ENCODE data around the gene ATOX1. TPM values are rescaled to one million over a fixed set of nuclear protein-coding genes. Genes with fewer than 3 reads are reported as not detected.

Gene ATOX1
- total and polyA plus RNA-seq, 10 of the 15 experiments (the other 5 are each of a cell fraction or from before 2014, with no cell fraction given) = 130 to 642 (median 245) TPM

- no peak for TF ChIP-seq CUX1 (IDR thresholded peaks at IDR 0.05; ENCODE audit: insufficient replicate concordance, low read depth, low read length)
- TF ChIP-seq SMAD5 (IDR thresholded peaks at IDR 0.05; ENCODE audit: low read depth) = no peak
- TF ChIP-seq POLR2A (IDR thresholded peaks at IDR 0.05; ENCODE audit: low read depth, low read length) = peak; percentile 99
- no peak for TF ChIP-seq DPF2 (IDR thresholded peaks at IDR 0.05)
- TF ChIP-seq ZNF622 (IDR thresholded peaks at IDR 0.05) = no peak
- peak in 1 of 2 experiments; percentile 17; a peak in 1 of 4 replicates for TF ChIP-seq BHLHE40 (IDR thresholded peaks at IDR 0.05; ENCODE audit: borderline replicate concordance in 1 of 2, low read depth in 2 of 2, low read length in 1 of 2)
- no peak for TF ChIP-seq EED (IDR thresholded peaks at IDR 0.05; ENCODE audit: low read depth)
- TF ChIP-seq GABPA (IDR thresholded peaks at IDR 0.05; ENCODE audit: low read depth) = no peak; the same call in none of the 2 replicates
- peak; percentile 56 for TF ChIP-seq IKZF1 (conservative IDR thresholded peaks at IDR 0.05)
- no peak; the same call in 1 of the 2 replicates for TF ChIP-seq TBL1XR1 (IDR thresholded peaks at IDR 0.05; ENCODE audit: low read depth, low read length)
- TF ChIP-seq POU2F2 (IDR thresholded peaks at IDR 0.05; ENCODE audit: borderline replicate concordance, low read depth, low read length) = no peak
- 0 out of 4 replicates have a peak, but pooled peaks of 1 of the 2 experiments have one; percentile 25 for TF ChIP-seq IKZF2 (IDR thresholded peaks at IDR 0.05)
- no peak for TF ChIP-seq SP1 (IDR thresholded peaks at IDR 0.05; ENCODE audit: low read depth, low read length)
- TF ChIP-seq ATF2 (IDR thresholded peaks at IDR 0.05; ENCODE audit: low read length) = no peak
- TF ChIP-seq SMC3 (IDR thresholded peaks at IDR 0.05; ENCODE audit: borderline replicate concordance, low read length) = no peak
- no peak for TF ChIP-seq SMAD1 (IDR thresholded peaks at IDR 0.05; ENCODE audit: low read depth, partially characterized antibody)
- no peak for TF ChIP-seq E2F8 (IDR thresholded peaks at IDR 0.05; ENCODE audit: low read depth, partially characterized antibody)
- peak; percentile 72; the same call in 1 of the 2 replicates for TF ChIP-seq LARP7 (IDR thresholded peaks at IDR 0.05)
- TF ChIP-seq IRF5 (IDR thresholded peaks at IDR 0.05; ENCODE audit: borderline replicate concordance) = no peak
These were observed 12.2 kb upstream of the ATOX1 start (continued) for GRCh38 chr5:151770383-151771258.
